ENCODE results near the gene EXOC3L1.
A peak's percentile ranks its signal among the peaks of the same experiment; 100 is the strongest.

EXOC3L1 gene

DNA sequence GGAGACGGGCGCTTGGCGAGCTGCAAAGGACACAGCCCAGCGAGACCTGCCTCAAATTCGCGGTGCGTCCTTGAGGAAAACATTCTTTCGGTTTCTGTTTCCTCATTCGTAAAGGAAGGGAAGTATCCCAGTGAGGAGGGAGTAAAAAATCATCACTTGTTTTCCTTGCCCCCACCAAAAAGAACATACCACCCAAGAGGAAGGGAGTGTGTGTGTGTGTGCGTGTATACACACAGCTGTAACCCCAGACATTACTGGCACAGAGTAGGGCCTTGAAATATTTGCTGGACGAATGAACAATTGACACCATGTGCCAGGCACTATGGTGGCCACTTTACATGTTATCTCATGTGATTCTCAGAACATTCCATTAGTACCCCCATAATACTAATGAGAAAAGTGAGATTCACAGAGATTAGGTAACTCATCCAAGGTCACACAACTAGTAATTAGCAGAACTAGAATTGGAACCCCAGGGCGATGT, 4.2 kb downstream of the EXOC3L1 start:
- no peak for DNase-seq (ENCODE audit: low read depth)
- H3K4me3 ChIP-seq (ENCODE audit: control insufficient read depth, low read depth, low read length) = no peak overlapping the region
- TF ChIP-seq, protein P1, sequence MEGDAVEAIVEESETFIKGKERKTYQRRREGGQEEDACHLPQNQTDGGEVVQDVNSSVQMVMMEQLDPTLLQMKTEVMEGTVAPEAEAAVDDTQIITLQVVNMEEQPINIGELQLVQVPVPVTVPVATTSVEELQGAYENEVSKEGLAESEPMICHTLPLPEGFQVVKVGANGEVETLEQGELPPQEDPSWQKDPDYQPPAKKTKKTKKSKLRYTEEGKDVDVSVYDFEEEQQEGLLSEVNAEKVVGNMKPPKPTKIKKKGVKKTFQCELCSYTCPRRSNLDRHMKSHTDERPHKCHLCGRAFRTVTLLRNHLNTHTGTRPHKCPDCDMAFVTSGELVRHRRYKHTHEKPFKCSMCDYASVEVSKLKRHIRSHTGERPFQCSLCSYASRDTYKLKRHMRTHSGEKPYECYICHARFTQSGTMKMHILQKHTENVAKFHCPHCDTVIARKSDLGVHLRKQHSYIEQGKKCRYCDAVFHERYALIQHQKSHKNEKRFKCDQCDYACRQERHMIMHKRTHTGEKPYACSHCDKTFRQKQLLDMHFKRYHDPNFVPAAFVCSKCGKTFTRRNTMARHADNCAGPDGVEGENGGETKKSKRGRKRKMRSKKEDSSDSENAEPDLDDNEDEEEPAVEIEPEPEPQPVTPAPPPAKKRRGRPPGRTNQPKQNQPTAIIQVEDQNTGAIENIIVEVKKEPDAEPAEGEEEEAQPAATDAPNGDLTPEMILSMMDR (IDR thresholded peaks at IDR 0.05; ENCODE audit: control insufficient read depth, insufficient read depth, low read depth, low read length, missing control alignments) = no peak

DNA sequence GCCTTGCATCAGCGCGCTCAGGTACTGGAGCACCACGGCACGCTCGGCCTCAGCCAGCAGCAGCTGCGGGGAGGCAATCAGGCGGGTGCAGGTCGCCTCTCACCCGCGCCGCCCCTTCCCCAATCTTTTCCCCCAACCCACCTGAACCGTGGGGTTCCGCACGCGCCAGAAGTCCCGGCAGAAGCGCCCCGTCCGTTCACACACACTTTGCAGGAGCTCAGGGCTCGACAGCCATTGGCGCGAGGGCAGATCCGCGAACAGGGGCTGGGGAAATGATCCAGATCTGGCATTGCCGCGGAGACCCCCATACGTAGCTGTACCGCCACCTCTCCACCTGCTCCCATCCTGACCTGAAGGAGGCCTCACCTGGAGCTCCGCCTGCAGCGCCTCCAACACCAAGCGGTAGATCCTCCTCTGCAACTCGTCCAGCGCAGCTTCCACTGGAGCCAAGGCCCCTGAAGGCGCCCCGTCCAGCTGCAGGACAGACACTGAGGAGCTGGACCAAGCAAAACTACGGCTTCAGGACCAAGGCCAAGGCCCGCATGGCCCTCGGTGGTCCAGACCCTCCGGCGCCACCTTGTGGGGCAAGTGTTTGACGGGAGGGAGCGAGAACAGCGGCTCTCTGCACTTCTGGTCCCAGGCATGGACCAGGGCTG, 4.8 kb downstream of the EXOC3L1 start:
- TF ChIP-seq, protein P1 (IDR thresholded peaks at IDR 0.05; ENCODE audit: control insufficient read depth, insufficient read depth, low read depth, low read length, missing control alignments) = peak; percentile 95
- H3K4me3 ChIP-seq (ENCODE audit: control insufficient read depth, low read depth, low read length) = no peak overlapping the region
- DNase-seq (ENCODE audit: low read depth) = peak; percentile 62

DNA sequence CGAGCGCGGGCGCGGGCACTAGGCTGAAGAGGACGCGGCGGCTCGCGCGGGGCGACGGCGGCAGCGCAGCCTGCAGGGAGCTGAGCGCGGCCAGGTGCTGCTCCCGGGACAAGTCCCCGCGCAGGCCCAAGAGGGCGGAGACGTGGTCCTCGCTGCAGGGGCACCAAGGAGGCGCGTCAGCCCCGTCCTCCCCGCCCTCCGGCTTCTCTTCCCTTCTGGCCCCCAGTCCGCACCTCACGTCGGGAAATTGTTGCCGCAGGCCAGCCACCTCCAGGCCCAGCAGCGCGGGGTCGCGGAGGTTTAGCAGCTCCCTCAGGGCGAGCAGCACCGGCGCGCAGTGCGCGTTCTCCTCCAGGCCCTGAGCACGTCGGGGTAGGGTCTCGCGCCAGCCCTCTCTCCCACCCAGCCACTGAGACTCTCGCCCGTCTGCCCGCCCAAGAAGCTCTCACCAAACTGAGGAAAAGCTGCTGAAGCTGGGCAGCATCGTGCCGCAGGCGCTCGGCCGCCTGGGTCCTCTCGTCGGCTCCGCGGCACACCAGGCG, 5.4 kb downstream of the EXOC3L1 start:
- DNase-seq (ENCODE audit: low read depth) = no peak
- peak overlapping the region; percentile 46 for H3K4me3 ChIP-seq (ENCODE audit: control insufficient read depth, low read depth, low read length)

DNA sequence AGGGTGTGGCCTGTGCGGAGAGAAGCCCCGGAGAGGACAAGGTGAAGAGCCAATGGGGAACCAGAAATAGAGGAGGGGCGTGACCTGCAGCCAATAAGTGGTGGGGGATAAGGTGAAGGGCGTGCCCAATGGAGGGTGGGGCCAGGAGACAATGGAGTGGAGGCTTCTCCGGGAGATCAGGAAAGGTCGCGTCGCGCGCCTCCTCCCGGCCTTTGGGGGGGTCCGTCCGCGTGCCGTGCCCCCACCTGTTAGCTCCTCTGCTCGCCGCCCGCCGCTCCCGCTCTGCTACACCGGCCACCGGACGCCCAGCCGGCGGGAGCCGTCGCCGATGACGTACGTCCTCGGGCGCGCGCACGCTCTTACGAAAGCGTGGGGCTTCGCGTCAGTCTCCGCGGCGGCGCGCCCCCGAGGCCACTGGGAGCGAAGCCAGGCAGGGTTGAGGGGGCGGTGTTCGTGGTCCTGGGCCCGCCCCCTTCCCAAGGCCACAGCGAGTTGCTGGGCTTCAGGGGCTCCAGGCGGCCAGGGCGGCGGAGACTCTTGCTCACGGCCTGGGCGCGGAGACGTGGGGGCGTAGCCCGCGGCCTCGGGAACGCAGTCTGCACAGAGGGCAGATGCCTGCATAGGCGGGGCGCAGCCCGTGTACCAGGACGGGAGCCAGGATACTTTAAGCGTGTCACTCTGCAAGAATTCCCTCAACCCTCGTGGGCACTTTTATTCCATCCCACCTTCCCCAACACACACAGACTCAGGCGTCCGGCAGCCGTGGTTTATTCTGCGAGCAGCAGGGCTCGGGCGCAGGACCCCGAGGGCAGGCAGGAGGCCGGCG, 6.1 kb downstream of the EXOC3L1 start, which contains the start of gene MATCAP1:
Gene MATCAP1, minus strand, starts transcription at position 337 of the 826 bp plus-strand sequence. CDS start 3,353 bp downstream, outside the sequence.
- DNase-seq (ENCODE audit: low read depth) = peak; percentile 88
- H3K4me3 ChIP-seq (ENCODE audit: control insufficient read depth, low read depth, low read length) = peak within 1 kb of the TSS; percentile 46
- TF ChIP-seq, protein P1 (IDR thresholded peaks at IDR 0.05; ENCODE audit: control insufficient read depth, insufficient read depth, low read depth, low read length, missing control alignments) = no peak

More for the DNA sequence above, 5.4 kb downstream of the EXOC3L1 start:
- TF ChIP-seq, protein P1 (IDR thresholded peaks at IDR 0.05; ENCODE audit: control insufficient read depth, insufficient read depth, low read depth, low read length, missing control alignments) = no peak

DNA sequence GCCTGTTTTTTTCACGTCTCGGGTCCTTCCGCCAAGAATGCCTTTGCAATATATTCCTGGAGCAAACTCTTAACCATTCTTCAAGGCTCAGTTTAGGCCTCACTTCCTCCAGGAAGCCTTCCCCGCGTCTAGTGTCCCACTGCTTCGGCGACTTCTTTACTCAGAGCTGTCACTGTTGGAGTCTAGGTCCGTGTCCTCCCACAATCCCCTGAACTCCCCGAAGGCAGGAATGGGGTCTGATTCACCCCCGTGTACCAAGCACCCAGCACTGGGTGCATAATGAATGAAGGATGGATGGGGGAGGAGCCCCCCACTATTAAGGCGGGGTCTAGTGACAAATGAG, 6.7 kb downstream of the EXOC3L1 start:
- H3K4me3 ChIP-seq (ENCODE audit: control insufficient read depth, low read depth, low read length) = peak overlapping the region; percentile 46
- TF ChIP-seq, protein P1 (IDR thresholded peaks at IDR 0.05; ENCODE audit: control insufficient read depth, insufficient read depth, low read depth, low read length, missing control alignments) = no peak
- no peak for DNase-seq (ENCODE audit: low read depth)

DNA sequence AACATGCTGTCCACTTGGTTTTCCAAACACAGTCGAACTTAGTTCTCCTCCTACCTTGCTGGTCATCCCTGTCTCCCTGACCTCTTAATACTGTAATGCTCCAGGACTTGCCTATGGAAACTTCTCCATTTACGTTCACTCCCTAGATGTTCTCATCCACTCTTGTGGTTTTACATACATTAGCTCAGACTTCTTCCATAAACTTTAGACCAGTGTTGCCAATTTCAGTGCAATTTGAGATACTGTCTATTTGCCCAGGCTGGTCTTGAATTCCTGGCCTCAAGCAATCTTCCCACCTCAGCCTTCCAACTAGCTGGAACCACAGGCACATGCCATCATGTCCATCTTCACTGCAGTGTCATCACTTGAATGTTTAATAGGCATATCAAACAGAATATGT, 7.6 kb downstream of the EXOC3L1 start:
- TF ChIP-seq, protein P1 (IDR thresholded peaks at IDR 0.05; ENCODE audit: control insufficient read depth, insufficient read depth, low read depth, low read length, missing control alignments) = no peak
- no peak for DNase-seq (ENCODE audit: low read depth)
- H3K4me3 ChIP-seq (ENCODE audit: control insufficient read depth, low read depth, low read length) = no peak overlapping the region

All from AG09309 (cell line).